ENCODE results near the gene DOCK2.
"Not testable (repeated sequence)": the region's sequence is repeated elsewhere in the genome, so short reads cannot be mapped to it uniquely, and the experiment has no call there.

DOCK2 gene

GRCh38 chr5:169798438-169798837 lies 161.4 kb downstream of the DOCK2 start:
- DNase-seq: no peak

GRCh38 chr5:169798906-169799660 lies 162.0 kb downstream of the DOCK2 start:
- no peak for DNase-seq

GRCh38 chr5:169801324-169801777 lies 164.3 kb downstream of the DOCK2 start:
- DNase-seq: no peak

GRCh38 chr5:169801781-169802180 lies 164.7 kb downstream of the DOCK2 start:
- no peak for DNase-seq

GRCh38 chr5:169803077-169803981 lies 166.3 kb downstream of the DOCK2 start:
- DNase-seq: no peak

- no peak for DNase-seq
Observed at GRCh38 chr5:169804861-169805260, 167.8 kb downstream of the DOCK2 start.

GRCh38 chr5:169805527-169805934 lies 168.5 kb downstream of the DOCK2 start:
- peak; percentile 44 for DNase-seq

- no peak for DNase-seq
Observed at GRCh38 chr5:169805937-169806700, 169.0 kb downstream of the DOCK2 start.

- no peak for DNase-seq
Observed at GRCh38 chr5:169808118-169808581, 171.1 kb downstream of the DOCK2 start.

GRCh38 chr5:169808880-169809279 lies 171.8 kb downstream of the DOCK2 start:
- not testable (repeated sequence) for DNase-seq

- no peak for DNase-seq
Observed at GRCh38 chr5:169809281-169809680, 172.2 kb downstream of the DOCK2 start.

- DNase-seq: no peak
Observed at GRCh38 chr5:169810524-169810923, 173.4 kb downstream of the DOCK2 start.

GRCh38 chr5:169811023-169811422 lies 173.9 kb downstream of the DOCK2 start:
- DNase-seq: no peak

- DNase-seq: no peak
Observed at GRCh38 chr5:169811680-169812079, 174.6 kb downstream of the DOCK2 start.

GRCh38 chr5:169812786-169813185 lies 175.7 kb downstream of the DOCK2 start:
- DNase-seq: no peak

GRCh38 chr5:169814045-169814444 lies 177.0 kb downstream of the DOCK2 start:
- no peak for DNase-seq

GRCh38 chr5:169814522-169814921 lies 177.4 kb downstream of the DOCK2 start:
- DNase-seq: no peak

- no peak for DNase-seq
Observed at GRCh38 chr5:169817031-169817430, 180.0 kb downstream of the DOCK2 start.

GRCh38 chr5:169826618-169827017 lies 189.5 kb downstream of the DOCK2 start:
- DNase-seq: no peak

GRCh38 chr5:169827769-169828168 lies 190.7 kb downstream of the DOCK2 start:
- no peak for DNase-seq

- DNase-seq: no peak
Observed at GRCh38 chr5:169828385-169828784, 191.3 kb downstream of the DOCK2 start.

- no peak for DNase-seq
Observed at GRCh38 chr5:169831331-169831730, 194.3 kb downstream of the DOCK2 start.

GRCh38 chr5:169832304-169832703 lies 195.2 kb downstream of the DOCK2 start:
- no peak for DNase-seq

All from kidney glomerular epithelial cell (primary cell).